Tibial nerve (tissue), 4 donors: Measurements from ENCODE around the gene MDN1.

ENCODE experiments used
- CTCF ChIP-seq, 5 experiments: fragments of 200-600 bp in 3 of 5; fragments of 450-650 bp in 2 of 5; sonication (generic) in 3 of 5; IDR thresholded peaks; one replicate each; pipeline ENCODE4 v1.5.1; 2016 to 2019; ENCODE audit warnings: antibody characterized with exemption in 5 of 5, mild to moderate bottlenecking in 3 of 5, moderate library complexity in 2 of 5
- EP300 ChIP-seq, 2 donors: sonication (generic); formaldehyde crosslinking; IDR thresholded peaks; one replicate each; pipeline ENCODE4 v1.6.1; 2017; ENCODE audit warnings: antibody characterized with exemption in 2 of 2, mild to moderate bottlenecking in 1 of 2
- POLR2A ChIP-seq, 2 donors: fragments of 450-650 bp; IDR thresholded peaks; one replicate each; pipeline ENCODE4 v1.6.1; 2017; ENCODE audit warnings: antibody characterized with exemption in 2 of 2, mild to moderate bottlenecking in 2 of 2, moderate library complexity in 2 of 2

GRCh38 chr6:89790403-89790802 is 29.2 kb downstream of the MDN1 start:
- TF ChIP-seq CTCF (IDR thresholded peaks at IDR 0.05) (no peak), POLR2A (IDR thresholded peaks at IDR 0.05) (no peak), EP300 (IDR thresholded peaks at IDR 0.05) (no peak)
